Medulla oblongata (tissue), 1 donor: ENCODE data around the gene SFTPB.
"Not testable (repeated sequence)": the region's sequence is repeated elsewhere in the genome, so short reads cannot be mapped to it uniquely, and the experiment has no call there.

Source experiments
- DNase-seq: peaks from one replicate; pipeline ENCODE4 v3.0.0-alpha.2; 2015; ENCODE audit errors: extremely low spot score

SFTPB gene

DNA sequence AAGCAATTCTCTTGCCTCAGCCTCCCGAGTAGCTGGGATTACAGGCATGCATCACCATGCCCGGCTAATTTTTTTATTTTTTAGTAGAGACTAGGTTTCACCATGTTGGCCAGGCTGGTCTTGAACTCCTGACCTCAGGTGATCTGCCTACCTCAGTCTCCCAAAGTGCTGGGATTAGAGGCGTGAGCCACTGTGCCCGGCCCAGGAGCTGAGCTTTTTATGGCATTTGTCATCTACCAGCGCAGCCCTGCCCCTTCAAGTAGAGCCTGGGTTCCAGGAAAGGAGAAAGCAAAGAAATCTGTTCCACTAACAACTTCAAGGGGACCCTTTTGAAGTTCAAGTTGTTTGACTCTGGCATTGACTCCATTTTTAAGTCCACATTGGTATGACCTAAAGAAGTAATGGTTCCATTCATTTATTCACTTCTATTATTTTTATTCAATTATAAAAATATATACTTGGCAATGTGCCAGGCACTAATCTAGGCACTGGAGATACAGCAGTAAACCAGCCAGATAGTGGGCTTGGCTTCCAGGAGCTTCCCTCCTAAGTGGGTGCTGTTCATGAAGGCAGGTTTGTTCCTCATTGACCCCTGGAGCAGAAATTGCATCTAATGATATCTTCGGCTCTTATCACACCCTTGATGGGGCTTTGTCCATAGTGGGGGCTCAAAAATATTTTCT lies 8.0 kb upstream of the SFTPB start:
- no peak for DNase-seq

- DNase-seq, result no peak
Measured at GRCh38 chr2:85675427-85675826, 7.4 kb upstream of the SFTPB start.

- no peak for DNase-seq
Measured at GRCh38 chr2:85674417-85674816, 6.4 kb upstream of the SFTPB start.

GRCh38 chr2:85673716-85674375 lies 5.8 kb upstream of the SFTPB start:
- no peak for DNase-seq

DNA sequence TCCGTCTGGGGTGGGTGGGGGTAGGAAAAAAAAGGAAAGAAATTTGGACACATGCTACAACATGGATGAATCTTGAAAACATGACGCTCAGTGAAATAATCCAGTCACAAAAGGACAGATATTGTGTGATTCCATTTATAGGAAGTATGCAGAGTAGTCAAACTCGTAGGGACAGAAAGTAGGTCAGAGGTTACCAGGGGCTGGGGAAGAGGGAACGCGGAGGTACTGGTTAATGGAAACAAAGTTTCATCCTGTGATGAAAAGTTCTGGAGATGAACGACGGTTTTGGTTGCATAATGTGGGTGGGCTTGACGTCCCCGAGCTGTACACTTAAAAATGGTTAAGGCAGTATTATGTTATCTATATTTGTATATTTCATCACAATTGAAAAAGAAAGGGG lies 4.5 kb upstream of the SFTPB start:
- DNase-seq, result no peak

- not testable (repeated sequence) for DNase-seq
Measured at GRCh38 chr2:85670416-85670815, 2.4 kb upstream of the SFTPB start.

GRCh38 chr2:85669549-85669948 lies 1.6 kb upstream of the SFTPB start:
- no peak for DNase-seq

GRCh38 chr2:85668857-85669142 lies 801 bp upstream of the SFTPB start:
- DNase-seq, result no peak

DNA sequence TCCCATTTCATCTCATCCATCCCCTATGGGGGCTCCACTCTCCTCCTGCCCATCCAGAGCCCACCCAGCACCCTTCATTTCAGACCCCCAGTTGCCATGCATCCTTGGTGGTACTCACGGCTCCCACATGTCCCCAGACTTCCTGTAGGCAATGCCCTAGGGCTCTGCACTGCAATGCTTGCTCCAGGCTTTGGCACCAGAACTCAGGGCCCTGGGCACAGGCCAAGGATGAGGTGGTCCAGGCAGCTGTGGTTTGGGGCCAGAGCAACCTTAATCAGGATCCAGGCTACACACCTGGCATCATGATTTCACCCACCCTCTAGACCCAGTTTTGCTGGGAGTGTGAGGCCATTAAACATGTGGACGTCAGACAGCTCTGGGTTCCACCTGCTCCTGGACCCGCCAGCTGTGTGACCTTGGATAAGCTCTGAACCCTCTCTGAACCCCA lies 414 bp downstream of the SFTPB start:
- no peak for DNase-seq

- peak; percentile 59 for DNase-seq
Measured at GRCh38 chr2:85666435-85667316, 1.3 kb downstream of the SFTPB start.

- no peak for DNase-seq
Measured at GRCh38 chr2:85666016-85666415, 2.0 kb downstream of the SFTPB start.

GRCh38 chr2:85665264-85665937 lies 2.6 kb downstream of the SFTPB start:
- DNase-seq, result no peak

GRCh38 chr2:85663594-85664565 lies 4.1 kb downstream of the SFTPB start:
- DNase-seq, result no peak

DNA sequence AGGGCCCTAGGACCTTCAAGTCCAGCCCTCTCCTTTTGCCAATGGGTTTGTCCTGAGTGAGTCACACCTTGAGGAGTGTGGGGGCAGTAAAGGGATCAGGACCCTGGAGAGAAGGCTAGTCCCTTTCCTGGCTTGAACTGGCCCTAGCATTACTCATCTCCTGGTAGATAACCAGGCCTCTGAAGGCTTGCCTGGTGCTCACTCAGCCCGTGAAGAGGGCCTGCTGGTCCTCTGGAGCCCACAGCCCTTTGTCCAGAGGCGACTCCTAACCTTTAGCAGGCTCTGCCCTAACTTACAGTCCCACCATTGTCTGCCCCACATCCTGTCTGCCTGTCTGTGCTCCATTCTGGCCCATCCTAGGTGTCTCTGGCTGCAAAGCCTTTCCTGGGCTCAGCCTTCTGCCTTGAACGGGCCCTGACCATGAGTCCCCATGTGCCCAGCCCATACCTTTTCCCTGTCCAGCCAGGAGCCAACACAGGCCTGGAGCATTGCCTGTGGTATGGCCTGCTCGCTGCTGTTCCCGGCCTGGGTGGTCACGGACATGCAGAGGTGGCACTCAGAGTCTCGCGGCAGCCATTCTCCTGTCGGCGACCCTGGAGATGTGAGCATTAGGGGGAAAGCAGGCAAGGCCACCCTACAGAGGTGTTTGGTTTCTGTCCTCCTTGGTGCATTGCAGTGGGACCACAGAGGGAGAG lies 5.0 kb downstream of the SFTPB start:
- DNase-seq, result no peak

DNA sequence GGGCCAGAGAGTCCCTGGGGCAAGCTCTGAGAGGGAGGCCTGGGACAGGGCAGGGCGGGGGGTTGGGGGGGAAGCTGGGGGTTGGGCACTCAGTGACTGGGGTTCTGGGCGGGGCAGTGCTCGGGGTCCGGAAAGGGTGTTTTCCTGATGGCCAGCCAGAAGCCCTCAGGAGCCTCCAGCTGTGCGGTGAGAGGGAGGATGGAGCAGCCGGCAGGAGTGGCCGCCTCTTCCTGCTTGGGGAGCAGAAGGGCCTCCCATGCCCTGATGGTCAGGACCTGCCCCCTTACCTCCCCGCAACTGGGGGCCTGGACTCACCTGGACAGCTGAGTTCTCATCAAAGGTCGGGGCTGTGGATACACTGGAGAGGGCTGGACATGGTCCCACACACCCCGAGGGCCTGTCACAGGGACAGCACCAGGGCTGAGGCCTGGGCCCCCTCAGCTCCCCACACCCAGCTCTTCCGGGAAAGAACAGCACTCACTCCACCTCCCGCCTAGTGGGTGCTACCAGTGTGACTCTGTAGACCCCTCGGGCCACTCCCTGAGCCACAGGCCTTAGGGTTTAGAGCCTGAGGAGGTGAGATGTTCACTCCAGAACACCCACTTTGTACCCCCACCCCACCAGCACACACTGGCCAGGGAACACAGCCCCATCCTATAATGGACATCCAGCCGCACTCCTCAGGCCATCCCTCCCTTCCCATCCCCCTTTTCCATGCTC lies 6.7 kb downstream of the SFTPB start:
- DNase-seq, result no peak

DNA sequence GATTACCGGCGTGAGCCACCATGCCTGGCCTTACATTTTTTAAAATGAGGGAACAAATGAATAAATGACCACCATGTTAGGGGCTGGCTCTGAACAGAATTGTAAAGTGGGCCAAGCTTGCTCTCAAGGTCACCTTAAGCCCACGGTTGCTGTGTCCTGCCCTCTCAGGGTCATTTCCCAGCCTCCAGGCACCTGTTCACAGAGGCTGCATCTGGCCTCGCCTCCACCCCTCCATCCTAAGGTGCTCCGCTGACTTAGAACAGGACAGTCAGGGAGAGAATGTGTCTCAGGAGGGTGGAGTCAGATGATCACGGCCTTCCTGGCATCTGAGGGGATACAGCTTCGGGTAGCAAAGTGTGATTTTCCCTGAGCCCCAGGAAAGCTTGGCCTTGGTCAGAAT lies 7.3 kb downstream of the SFTPB start:
- DNase-seq, result no peak

DNA sequence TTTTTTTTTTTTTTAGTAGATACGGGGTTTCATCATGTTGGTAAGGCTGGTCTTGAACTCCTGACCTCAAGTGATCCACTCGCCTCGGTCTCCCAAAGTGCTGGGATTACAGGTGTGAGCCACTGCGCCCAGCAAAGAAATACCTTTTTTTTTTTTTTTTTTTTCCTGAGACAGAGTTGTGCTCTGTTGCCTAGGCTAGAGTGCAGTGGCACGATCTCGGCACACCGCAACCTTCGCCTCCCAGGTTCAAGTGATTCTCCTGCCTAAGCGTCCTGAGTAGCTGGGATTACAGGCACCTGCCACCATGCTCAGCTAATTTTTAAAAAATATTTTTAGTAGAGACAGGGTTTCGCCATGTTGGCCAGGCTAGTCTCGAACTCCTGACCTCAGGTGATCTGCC lies 7.7 kb downstream of the SFTPB start:
- not testable (repeated sequence) for DNase-seq

- no peak for DNase-seq
Measured at GRCh38 chr2:85659324-85659981, 8.5 kb downstream of the SFTPB start.

DNA sequence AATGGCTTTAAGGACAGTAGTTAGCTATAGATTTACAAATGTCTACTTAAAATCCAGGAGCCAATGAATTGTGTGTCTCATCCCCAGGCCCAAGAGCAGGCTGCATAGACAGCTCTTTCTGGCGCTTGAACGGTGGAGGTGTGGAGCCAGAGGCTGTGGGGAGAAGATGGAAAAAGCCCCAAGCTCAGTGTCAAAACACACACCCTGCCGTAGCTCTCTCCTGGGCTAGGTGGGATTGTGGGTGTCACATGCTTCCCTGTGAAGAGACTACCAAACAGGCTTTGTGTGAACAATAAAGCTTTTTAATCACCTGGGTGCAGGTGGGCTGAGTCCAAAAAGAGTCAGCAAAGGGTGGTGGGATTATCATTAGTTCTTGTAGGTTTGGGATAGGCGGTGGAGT lies 10.6 kb downstream of the SFTPB start:
- DNase-seq, result not testable (repeated sequence)
